CD4-positive, alpha-beta T cell treated with Interleukin-15 for 1 hour (primary cell): Measurements from ENCODE around the gene CEP295NL.
"Not testable (repeated sequence)": the region's sequence is repeated elsewhere in the genome, so short reads cannot be mapped to it uniquely, and the experiment has no call there.

Experiments
- DNase-seq: peaks from one replicate; pipeline ENCODE4 v3.0.0-alpha.2; 2020

CEP295NL gene

GRCh38 chr17:78903101-78903779 is at the start of gene CEP295NL:
TSS of gene CEP295NL (minus strand) at chr17:78903201. CDS start at chr17:78901828, 1,373 bp downstream.
- no peak for DNase-seq

GRCh38 chr17:78952706-78953105 is 49.7 kb upstream of the CEP295NL start:
- no peak for DNase-seq

- DNase-seq, result no peak
Measured at GRCh38 chr17:78951967-78952551, 49.1 kb upstream of the CEP295NL start.

- DNase-seq, result no peak
Measured at GRCh38 chr17:78950870-78951269, 47.9 kb upstream of the CEP295NL start.

GRCh38 chr17:78947235-78948149 is 44.5 kb upstream of the CEP295NL start:
- DNase-seq, result no peak

GRCh38 chr17:78946631-78947030 is 43.6 kb upstream of the CEP295NL start:
- no peak for DNase-seq

GRCh38 chr17:78946131-78946530 is 43.1 kb upstream of the CEP295NL start:
- no peak for DNase-seq

GRCh38 chr17:78945455-78945854 is 42.5 kb upstream of the CEP295NL start:
- not testable (repeated sequence) for DNase-seq

- DNase-seq, result no peak
Measured at GRCh38 chr17:78944956-78945355, 42.0 kb upstream of the CEP295NL start.

GRCh38 chr17:78944026-78944425 is 41.0 kb upstream of the CEP295NL start:
- DNase-seq, result no peak

GRCh38 chr17:78940708-78941107 is 37.7 kb upstream of the CEP295NL start:
- DNase-seq, result no peak

- DNase-seq, result no peak
Measured at GRCh38 chr17:78940258-78940657, 37.3 kb upstream of the CEP295NL start.

GRCh38 chr17:78939615-78940014 is 36.6 kb upstream of the CEP295NL start:
- DNase-seq, result no peak

GRCh38 chr17:78937561-78937960 is 34.6 kb upstream of the CEP295NL start:
- DNase-seq, result no peak

- DNase-seq, result no peak
Measured at GRCh38 chr17:78935419-78936323, 32.7 kb upstream of the CEP295NL start.

GRCh38 chr17:78934681-78935418 is 31.8 kb upstream of the CEP295NL start:
- DNase-seq, result no peak

- DNase-seq, result peak; percentile 41
Measured at GRCh38 chr17:78933959-78934568, 31.1 kb upstream of the CEP295NL start.

- peak; percentile 63 for DNase-seq
Measured at GRCh38 chr17:78933025-78933958, 30.3 kb upstream of the CEP295NL start.

- DNase-seq, result no peak
Measured at GRCh38 chr17:78929908-78930775, 27.1 kb upstream of the CEP295NL start.
